ENCODE results near the gene TEC. TPM values are rescaled to one million over a fixed set of nuclear protein-coding genes. Genes with fewer than 3 reads are reported as not detected.
A peak's percentile ranks its signal among the peaks of the same experiment; 100 is the strongest.

Gene TEC
- total and polyA plus RNA-seq, 2 experiments from 2014 or later: 2.9 to 3.0 TPM

GRCh38 chr4:48255959-48256342 lies 13.7 kb downstream of the TEC start (continued):
- TF ChIP-seq, protein P1, sequence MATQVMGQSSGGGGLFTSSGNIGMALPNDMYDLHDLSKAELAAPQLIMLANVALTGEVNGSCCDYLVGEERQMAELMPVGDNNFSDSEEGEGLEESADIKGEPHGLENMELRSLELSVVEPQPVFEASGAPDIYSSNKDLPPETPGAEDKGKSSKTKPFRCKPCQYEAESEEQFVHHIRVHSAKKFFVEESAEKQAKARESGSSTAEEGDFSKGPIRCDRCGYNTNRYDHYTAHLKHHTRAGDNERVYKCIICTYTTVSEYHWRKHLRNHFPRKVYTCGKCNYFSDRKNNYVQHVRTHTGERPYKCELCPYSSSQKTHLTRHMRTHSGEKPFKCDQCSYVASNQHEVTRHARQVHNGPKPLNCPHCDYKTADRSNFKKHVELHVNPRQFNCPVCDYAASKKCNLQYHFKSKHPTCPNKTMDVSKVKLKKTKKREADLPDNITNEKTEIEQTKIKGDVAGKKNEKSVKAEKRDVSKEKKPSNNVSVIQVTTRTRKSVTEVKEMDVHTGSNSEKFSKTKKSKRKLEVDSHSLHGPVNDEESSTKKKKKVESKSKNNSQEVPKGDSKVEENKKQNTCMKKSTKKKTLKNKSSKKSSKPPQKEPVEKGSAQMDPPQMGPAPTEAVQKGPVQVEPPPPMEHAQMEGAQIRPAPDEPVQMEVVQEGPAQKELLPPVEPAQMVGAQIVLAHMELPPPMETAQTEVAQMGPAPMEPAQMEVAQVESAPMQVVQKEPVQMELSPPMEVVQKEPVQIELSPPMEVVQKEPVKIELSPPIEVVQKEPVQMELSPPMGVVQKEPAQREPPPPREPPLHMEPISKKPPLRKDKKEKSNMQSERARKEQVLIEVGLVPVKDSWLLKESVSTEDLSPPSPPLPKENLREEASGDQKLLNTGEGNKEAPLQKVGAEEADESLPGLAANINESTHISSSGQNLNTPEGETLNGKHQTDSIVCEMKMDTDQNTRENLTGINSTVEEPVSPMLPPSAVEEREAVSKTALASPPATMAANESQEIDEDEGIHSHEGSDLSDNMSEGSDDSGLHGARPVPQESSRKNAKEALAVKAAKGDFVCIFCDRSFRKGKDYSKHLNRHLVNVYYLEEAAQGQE (IDR thresholded peaks at IDR 0.05; ENCODE audit: unreplicated experiment): no peak
- no peak for TF ChIP-seq EZH2 (IDR thresholded peaks at IDR 0.05; ENCODE audit: low read depth, unreplicated experiment)
- no peak for TF ChIP-seq STAT1 (IDR thresholded peaks at IDR 0.05; ENCODE audit: unreplicated experiment)
- no peak for TF ChIP-seq NANOG (IDR thresholded peaks at IDR 0.05; ENCODE audit: borderline replicate concordance)
- no peak for TF ChIP-seq ETS1 (IDR thresholded peaks at IDR 0.05)

DNA sequence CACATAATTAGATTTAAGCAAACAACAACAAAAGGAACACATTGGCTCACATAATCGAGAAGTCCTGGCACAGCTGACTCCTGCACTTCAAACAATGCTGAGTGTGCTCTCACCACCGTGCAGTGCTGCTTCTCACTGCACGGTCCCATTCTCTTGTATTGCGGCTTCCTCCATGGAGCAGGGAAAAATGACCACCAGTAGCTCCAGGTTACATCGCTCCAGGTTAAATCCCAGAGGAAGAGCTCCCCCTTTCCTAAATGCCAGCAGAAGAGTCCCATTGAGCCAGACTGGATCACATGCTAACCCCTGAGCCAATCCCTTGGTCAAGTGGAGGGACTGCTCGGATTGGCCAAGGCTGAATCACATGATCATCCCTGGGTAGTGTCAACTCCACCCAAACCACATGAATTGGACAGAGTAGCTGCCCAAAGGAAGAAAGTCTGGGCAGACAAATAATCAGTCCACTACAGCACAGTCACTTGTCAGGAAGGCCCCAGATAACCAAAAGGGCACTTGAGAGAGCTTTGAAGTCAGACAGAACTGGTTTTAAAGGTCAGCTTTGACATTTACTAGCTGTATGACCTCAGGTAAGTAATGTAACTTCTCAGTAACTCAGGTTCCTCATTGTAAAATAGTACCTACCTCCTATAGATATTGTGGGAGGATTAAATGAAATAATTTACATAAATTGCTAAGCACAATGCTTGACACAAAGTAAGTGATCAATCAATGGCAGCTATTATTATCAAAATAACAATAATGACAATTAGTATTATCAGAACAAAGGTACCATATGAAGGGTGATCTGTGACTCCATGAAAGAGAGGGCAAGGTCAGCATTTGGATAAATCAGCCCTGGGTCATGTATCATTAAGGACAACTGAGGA lies 14.3 kb downstream of the TEC start:
- no peaks in the 10 kb centered on the region for H3K27me3 ChIP-seq (ENCODE audit: insufficient read depth)
- Mint-ChIP-seq H3K4me1 (peaks cover 4% of the 10 kb centered on the region; the same call in 2 of the 3 replicates), H3K27me3 (ENCODE audit: insufficient read depth, low read depth, poor library complexity) (peaks cover 3% of the 10 kb centered on the region), H3K27ac (no peak overlapping the region), H3K9me3 (no peaks in the 10 kb centered on the region), H3K4me3 (no peak overlapping the region), H3K36me3 (ENCODE audit: low read depth) (no peaks in the 10 kb centered on the region)
- H3K4me2 ChIP-seq: no peak overlapping the region
- no peaks in the 10 kb centered on the region for H3K4me1 ChIP-seq (ENCODE audit: insufficient read depth)
- ATAC-seq: no peak
- H3F3A ChIP-seq (replicated peaks; ENCODE audit: low read depth): no peaks in the 10 kb centered on the region; the same call in 1 of the 2 replicates
- peaks cover 3% of the 10 kb centered on the region; the same call in 1 of the 2 replicates for H4K20me1 ChIP-seq (replicated peaks; ENCODE audit: insufficient read depth)
- no peak overlapping the region for H2AFZ ChIP-seq
- no peak overlapping the region for H3K27ac ChIP-seq (ENCODE audit: low read depth)
- no peaks in the 10 kb centered on the region for H3K36me3 ChIP-seq (ENCODE audit: insufficient read depth)
- peak; percentile 13 for DNase-seq (ENCODE audit: low spot score)
- H3K9me2 ChIP-seq (ENCODE audit: insufficient read depth): no peaks in the 10 kb centered on the region
- H3K79me2 ChIP-seq (replicated peaks; ENCODE audit: insufficient read depth): 0 out of 2 replicates have a peak, but pooled peaks cover 11% of the 10 kb centered on the region
- no peak overlapping the region for H3K4me3 ChIP-seq
- TF ChIP-seq ZNF462 (CRISPR knock-in tag; IDR thresholded peaks at IDR 0.05) (no peak), EZH2 (IDR thresholded peaks at IDR 0.05; ENCODE audit: low read depth, unreplicated experiment) (no peak), ETS1 (IDR thresholded peaks at IDR 0.05) (no peak), STAT1 (IDR thresholded peaks at IDR 0.05; ENCODE audit: unreplicated experiment) (no peak), JUNB (IDR thresholded peaks at IDR 0.05; ENCODE audit: unreplicated experiment) (no peak)
- TF ChIP-seq, protein P2, sequence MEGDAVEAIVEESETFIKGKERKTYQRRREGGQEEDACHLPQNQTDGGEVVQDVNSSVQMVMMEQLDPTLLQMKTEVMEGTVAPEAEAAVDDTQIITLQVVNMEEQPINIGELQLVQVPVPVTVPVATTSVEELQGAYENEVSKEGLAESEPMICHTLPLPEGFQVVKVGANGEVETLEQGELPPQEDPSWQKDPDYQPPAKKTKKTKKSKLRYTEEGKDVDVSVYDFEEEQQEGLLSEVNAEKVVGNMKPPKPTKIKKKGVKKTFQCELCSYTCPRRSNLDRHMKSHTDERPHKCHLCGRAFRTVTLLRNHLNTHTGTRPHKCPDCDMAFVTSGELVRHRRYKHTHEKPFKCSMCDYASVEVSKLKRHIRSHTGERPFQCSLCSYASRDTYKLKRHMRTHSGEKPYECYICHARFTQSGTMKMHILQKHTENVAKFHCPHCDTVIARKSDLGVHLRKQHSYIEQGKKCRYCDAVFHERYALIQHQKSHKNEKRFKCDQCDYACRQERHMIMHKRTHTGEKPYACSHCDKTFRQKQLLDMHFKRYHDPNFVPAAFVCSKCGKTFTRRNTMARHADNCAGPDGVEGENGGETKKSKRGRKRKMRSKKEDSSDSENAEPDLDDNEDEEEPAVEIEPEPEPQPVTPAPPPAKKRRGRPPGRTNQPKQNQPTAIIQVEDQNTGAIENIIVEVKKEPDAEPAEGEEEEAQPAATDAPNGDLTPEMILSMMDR (conservative IDR thresholded peaks at IDR 0.05; ENCODE audit: low read depth in 2 of 2): no peak
